HCT116 (cell line): ENCODE data around the gene ELK4. TPM values are rescaled to one million over a fixed set of nuclear protein-coding genes. Genes with fewer than 3 reads are reported as not detected.

ENCODE experiments used
- ATAC-seq: fragments of 200-7000 bp; cut with Tn5 transposase; 2 replicates; pipeline ENCODE4 v1.9.1; 2020; ENCODE audit warnings: mild to moderate bottlenecking, moderate library complexity
- BruUV-seq: library from RNA; stranded (reverse); fragments of 400-500 nt; replicated peaks from 2 replicates; lab custom pipeline; 2021; lab: Mats Ljungman, UMichigan
- CTCF ChIA-PET: fragments of 300-600 bp; sonication (Branson Sonifier 250); formaldehyde crosslinking; loops from one replicate; lab custom pipeline; 2021; ENCODE audit warnings: antibody characterized with exemption; lab: Charles Lee
- POLR2A ChIA-PET: fragments of 300-600, 350-600 bp; sonication (Branson Sonifier 250); formaldehyde crosslinking; loops from one replicate; lab custom pipeline; 2021; ENCODE audit warnings: antibody characterized with exemption; lab: Charles Lee
- RAD21 ChIA-PET, 2 experiments: fragments of 300-600 bp; sonication (Branson Sonifier 250); formaldehyde crosslinking; loops; one replicate each; lab custom pipeline; 2023; ENCODE audit warnings: low total read pairs in 2 of 2; ENCODE audit not compliant: uncharacterized antibody in 2 of 2, unreplicated experiment in 2 of 2, low non-redundant PET in 1 of 2; lab: Charles Lee
- DNase-seq: peaks from one replicate; pipeline ENCODE4 v3.0.0-alpha.2; 2010; ENCODE audit warnings: low read depth, low spot score
- H2AFZ ChIP-seq: fragments of 200-600 bp; shearing (Covaris generic), sonication (generic); 2 replicates; pipeline ENCODE4 v1.6.1; 2017; ENCODE audit warnings: low read depth, mixed run types, mixed read lengths, antibody characterized with exemption, low read length; ENCODE audit not compliant: poor library complexity, severe bottlenecking
- H3K27ac ChIP-seq: 2 replicates; pipeline ENCODE4 v1.5.1; 2012; ENCODE audit warnings: low read depth, low read length
- H3K27me3 ChIP-seq: fragments of 200-600 bp; sonication (generic); 2 replicates; pipeline ENCODE4 v1.6.1; 2016; ENCODE audit warnings: mixed run types, low read length, mixed read lengths; ENCODE audit not compliant: insufficient read depth
- H3K36me3 ChIP-seq, 2 experiments: fragments of 200-500 bp in 1 of 2; fragments of 200-600 bp in 1 of 2; sonication (Bioruptor generic) in 1 of 2; sonication (generic) in 1 of 2; 2 replicates each; pipeline versions ENCODE4 v1.5.1 to v1.6.1; 2014 to 2016; ENCODE audit warnings: low read length in 2 of 2, inconsistent platforms in 1 of 2, mixed read lengths in 1 of 2, mixed run types in 1 of 2; ENCODE audit not compliant: insufficient read depth in 2 of 2, control insufficient read depth in 1 of 2
- H3K4me1 ChIP-seq, 2 experiments: fragments of 200-600 bp in 1 of 2; sonication (generic) in 1 of 2; 2 replicates each; pipeline versions ENCODE4 v1.5.1 to v1.6.1; 2012 to 2017; ENCODE audit warnings: low read length in 2 of 2, inconsistent platforms in 1 of 2, mild to moderate bottlenecking in 1 of 2, mixed read lengths in 1 of 2, mixed run types in 1 of 2, moderate library complexity in 1 of 2; ENCODE audit not compliant: insufficient read depth in 2 of 2, control insufficient read depth in 1 of 2
- H3K4me2 ChIP-seq: fragments of 200-600 bp; sonication (generic); 2 replicates; pipeline ENCODE4 v1.6.1; 2017; ENCODE audit warnings: mixed run types, low read length, mixed read lengths
- H3K4me3 ChIP-seq, 2 experiments: fragments of 200-600 bp in 1 of 2; sonication (generic) in 1 of 2; replicated peaks in 1 of 2; 2 replicates each; pipeline ENCODE4 v1.5.1; 2011 to 2016; ENCODE audit warnings: low read length in 2 of 2, control low read depth in 1 of 2, low read depth in 1 of 2, mild to moderate bottlenecking in 1 of 2, mixed read lengths in 1 of 2, mixed run types in 1 of 2
- H3K79me2 ChIP-seq: fragments of 200-600 bp; sonication (generic); 2 replicates; pipeline ENCODE4 v1.6.1; 2017; ENCODE audit warnings: mild to moderate bottlenecking, mixed run types, low read length, moderate library complexity, mixed read lengths; ENCODE audit not compliant: insufficient read depth
- H3K9ac ChIP-seq: fragments of 200-600 bp; sonication (generic); 2 replicates; pipeline ENCODE4 v1.6.1; 2016; ENCODE audit warnings: low read length, mixed read lengths
- H3K9me2 ChIP-seq: fragments of 200-600 bp; sonication (generic), shearing (Covaris generic); 2 replicates; pipeline ENCODE4 v1.6.1; 2017; ENCODE audit warnings: mixed run types, mild to moderate bottlenecking, moderate library complexity; ENCODE audit not compliant: insufficient read depth
- H3K9me3 ChIP-seq, 2 experiments: fragments of 200-500 bp in 1 of 2; fragments of 200-600 bp in 1 of 2; sonication (Bioruptor generic) in 1 of 2; sonication (generic) in 1 of 2; 2 replicates each; pipeline ENCODE4 v1.6.1; 2014 to 2017; ENCODE audit warnings: low read length in 2 of 2, mixed read lengths in 2 of 2, inconsistent platforms in 1 of 2, low read depth in 1 of 2, mild to moderate bottlenecking in 1 of 2, mixed run types in 1 of 2, moderate library complexity in 1 of 2; ENCODE audit not compliant: control insufficient read depth in 1 of 2, insufficient read depth in 1 of 2
- H4K20me1 ChIP-seq: fragments of 200-600 bp; sonication (generic), shearing (Covaris generic); 2 replicates; pipeline ENCODE4 v1.6.1; 2017; ENCODE audit warnings: mixed run types, mild to moderate bottlenecking, moderate library complexity; ENCODE audit not compliant: insufficient read depth
- CBX3 ChIP-seq: IDR thresholded peaks from 2 replicates; pipeline ENCODE4 v1.6.1; 2012; ENCODE audit warnings: low read depth
- EGR1 ChIP-seq: IDR thresholded peaks from 2 replicates; pipeline ENCODE4 v1.6.1; 2012; ENCODE audit warnings: low read depth
- ELF1 ChIP-seq: IDR thresholded peaks from 2 replicates; pipeline ENCODE4 v1.6.1; 2012; ENCODE audit warnings: low read depth, borderline replicate concordance
- EZH2 ChIP-seq: fragments of 200-600 bp; sonication (generic); IDR thresholded peaks from 2 replicates; pipeline ENCODE4 v1.6.1; 2017; ENCODE audit warnings: antibody characterized with exemption, mixed run types
- EZH2phosphoT487 ChIP-seq: fragments of 200-600 bp; IDR thresholded peaks from 2 replicates; pipeline ENCODE4 v1.6.1; 2018; ENCODE audit warnings: antibody characterized with exemption, borderline replicate concordance
- FOSL1 ChIP-seq: IDR thresholded peaks from 2 replicates; pipeline ENCODE4 v1.6.1; 2012; ENCODE audit warnings: low read depth
- JUND ChIP-seq: IDR thresholded peaks from 2 replicates; pipeline ENCODE4 v1.6.1; 2012
- POLR2A ChIP-seq: IDR thresholded peaks from 2 replicates; pipeline ENCODE4 v1.7.0; 2011; ENCODE audit warnings: borderline replicate concordance; ENCODE audit not compliant: insufficient read depth, insufficient read length; ENCODE audit errors: extremely low read depth
- POLR2AphosphoS5 ChIP-seq: IDR thresholded peaks from 2 replicates; pipeline ENCODE4 v1.6.1; 2011; ENCODE audit warnings: mild to moderate bottlenecking, low read depth, low read length, moderate library complexity
- SIN3A ChIP-seq: IDR thresholded peaks from 2 replicates; pipeline ENCODE4 v1.6.1; 2012; ENCODE audit warnings: low read depth
- SP1 ChIP-seq: IDR thresholded peaks from 2 replicates; pipeline ENCODE4 v1.6.1; 2012; ENCODE audit warnings: low read depth
- TCF7L2 ChIP-seq: IDR thresholded peaks from 2 replicates; pipeline ENCODE4 v1.7.0; 2011; ENCODE audit warnings: borderline replicate concordance, inconsistent platforms; ENCODE audit not compliant: insufficient read depth, insufficient read length; ENCODE audit errors: extremely low read depth
- ZFX ChIP-seq: fragments of 450-650 bp; IDR thresholded peaks from 2 replicates; pipeline ENCODE4 v1.6.1; 2017
- ZNF274 ChIP-seq: fragments of 200-500 bp; sonication (Bioruptor generic); IDR thresholded peaks from 2 replicates; pipeline ENCODE4 v1.6.1; 2014; ENCODE audit warnings: mild to moderate bottlenecking, low read depth, low read length, inconsistent platforms
- intact Hi-C: fragments of 100-400 bp; cut with micrococcal nuclease; formaldehyde crosslinking; loops from 2 replicates; pipeline ENCODE4 v1.10.0; 2022
- total RNA-seq: library from RNA; stranded (reverse); gene quantifications from one replicate; pipeline ENCODE4 v1.2.1, GENCODE V29; 2021; ENCODE audit not compliant: unreplicated experiment
- TF ChIP-seq, protein P1 (sequence below): IDR thresholded peaks from 2 replicates; pipeline ENCODE4 v1.6.1; 2012
- TF ChIP-seq, protein P2 (sequence below): IDR thresholded peaks from 2 replicates; pipeline ENCODE4 v1.6.1; 2012; ENCODE audit warnings: low read depth
- TF ChIP-seq, protein P3 (sequence below), 3 experiments: fragments of 200-600 bp in 1 of 3; sonication (generic) in 1 of 3; IDR thresholded peaks in 2 of 3; conservative IDR thresholded peaks in 1 of 3; 2 replicates each; pipeline ENCODE4 v1.5.1; 2012 to 2017; ENCODE audit warnings: low read depth in 2 of 3, low read length in 2 of 3, antibody characterized with exemption in 1 of 3, borderline replicate concordance in 1 of 3, control low read depth in 1 of 3, mild to moderate bottlenecking in 1 of 3, mixed read lengths in 1 of 3, mixed run types in 1 of 3, moderate library complexity in 1 of 3; ENCODE audit not compliant: insufficient read depth in 1 of 3
- TF ChIP-seq, protein P4 (sequence below): IDR thresholded peaks from 2 replicates; pipeline ENCODE4 v1.6.1; 2011; ENCODE audit warnings: mild to moderate bottlenecking, low read length, moderate library complexity; ENCODE audit not compliant: insufficient replicate concordance; ENCODE audit errors: extremely low read depth

The ELK4 gene
- total RNA-seq, 1 experiment from 2014 or later, result 46.2 TPM

DNA sequence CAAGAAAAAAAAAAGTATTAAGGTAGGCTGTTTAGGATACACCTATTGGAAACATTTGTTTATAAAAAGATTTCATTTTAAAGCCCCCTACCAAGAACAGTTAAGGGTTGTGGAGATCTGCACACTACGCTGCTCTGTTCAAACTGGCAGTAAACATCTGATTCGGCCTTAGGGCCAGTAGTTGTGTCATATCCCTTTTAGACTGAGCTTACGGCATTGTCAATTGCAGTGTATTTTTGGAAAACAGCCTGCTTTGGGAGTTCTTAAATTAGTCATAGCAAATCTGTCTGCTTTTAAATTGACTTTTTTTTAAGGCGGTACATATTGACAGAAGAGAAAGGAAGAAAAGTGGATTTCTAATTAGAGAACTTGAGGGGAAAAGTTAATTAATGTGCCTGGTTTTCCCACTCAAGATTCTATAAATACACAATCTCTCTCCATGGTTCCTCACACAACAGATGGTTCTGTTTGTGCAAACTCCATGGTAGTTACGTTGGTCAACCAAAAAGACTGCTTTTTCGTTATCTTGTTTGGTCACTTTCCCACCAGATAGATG, 1.7 kb upstream of the ELK4 start:
- Histone ChIP-seq H2AFZ (no peak overlapping the region), H3K9me3 (no peaks in the 10 kb centered on the region), H3K4me1 (peaks cover 14 to 16% of the 10 kb centered on the region in 2 experiments; a peak in 3 of 4 replicates), H3K27ac (no peak overlapping the region), H3K79me2 (peaks cover 26% of the 10 kb centered on the region), H3K9ac (no peak overlapping the region), H3K36me3 (no peaks in the 10 kb centered on the region; a peak in 1 of 4 replicates), H4K20me1 (no peaks in the 10 kb centered on the region), H3K9me2 (no peaks in the 10 kb centered on the region), H3K4me3 (no peak overlapping the region), H3K27me3 (no peaks in the 10 kb centered on the region), H3K4me2 (no peak overlapping the region)
- ChIA-PET POLR2A (interaction anchor here (1.8 kb wide), 1 partner anchor 17 kb away, joined by 6 read pairs; no protein-coding TSS in a partner anchor), RAD21 (interaction anchor here in 1 of 2 experiments (1.7 kb wide), 1 partner anchor 24 kb away, joined by 4 read pairs; no protein-coding TSS in a partner anchor), CTCF (interaction anchor here (1.3 to 2.8 kb wide), 4 partner anchors 24 to 109 kb away, joined by 7 to 21 read pairs (median 10); no protein-coding TSS in a partner anchor)
- intact Hi-C loops, result loop anchor here (2.0 to 10.0 kb wide), 2 partner anchors 105 to 359 kb away; no protein-coding TSS in a partner anchor
- no peak for TF ChIP-seq EZH2phosphoT487
- no peak for TF ChIP-seq EGR1
- TF ChIP-seq POLR2AphosphoS5, result no peak
- TF ChIP-seq, protein P1, sequence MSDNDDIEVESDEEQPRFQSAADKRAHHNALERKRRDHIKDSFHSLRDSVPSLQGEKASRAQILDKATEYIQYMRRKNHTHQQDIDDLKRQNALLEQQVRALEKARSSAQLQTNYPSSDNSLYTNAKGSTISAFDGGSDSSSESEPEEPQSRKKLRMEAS, result no peak
- TF ChIP-seq CBX3, result no peak
- TF ChIP-seq FOSL1, result no peak
- TF ChIP-seq JUND, result no peak
- TF ChIP-seq EZH2, result no peak
- no peak for TF ChIP-seq SIN3A
- TF ChIP-seq, protein P2, sequence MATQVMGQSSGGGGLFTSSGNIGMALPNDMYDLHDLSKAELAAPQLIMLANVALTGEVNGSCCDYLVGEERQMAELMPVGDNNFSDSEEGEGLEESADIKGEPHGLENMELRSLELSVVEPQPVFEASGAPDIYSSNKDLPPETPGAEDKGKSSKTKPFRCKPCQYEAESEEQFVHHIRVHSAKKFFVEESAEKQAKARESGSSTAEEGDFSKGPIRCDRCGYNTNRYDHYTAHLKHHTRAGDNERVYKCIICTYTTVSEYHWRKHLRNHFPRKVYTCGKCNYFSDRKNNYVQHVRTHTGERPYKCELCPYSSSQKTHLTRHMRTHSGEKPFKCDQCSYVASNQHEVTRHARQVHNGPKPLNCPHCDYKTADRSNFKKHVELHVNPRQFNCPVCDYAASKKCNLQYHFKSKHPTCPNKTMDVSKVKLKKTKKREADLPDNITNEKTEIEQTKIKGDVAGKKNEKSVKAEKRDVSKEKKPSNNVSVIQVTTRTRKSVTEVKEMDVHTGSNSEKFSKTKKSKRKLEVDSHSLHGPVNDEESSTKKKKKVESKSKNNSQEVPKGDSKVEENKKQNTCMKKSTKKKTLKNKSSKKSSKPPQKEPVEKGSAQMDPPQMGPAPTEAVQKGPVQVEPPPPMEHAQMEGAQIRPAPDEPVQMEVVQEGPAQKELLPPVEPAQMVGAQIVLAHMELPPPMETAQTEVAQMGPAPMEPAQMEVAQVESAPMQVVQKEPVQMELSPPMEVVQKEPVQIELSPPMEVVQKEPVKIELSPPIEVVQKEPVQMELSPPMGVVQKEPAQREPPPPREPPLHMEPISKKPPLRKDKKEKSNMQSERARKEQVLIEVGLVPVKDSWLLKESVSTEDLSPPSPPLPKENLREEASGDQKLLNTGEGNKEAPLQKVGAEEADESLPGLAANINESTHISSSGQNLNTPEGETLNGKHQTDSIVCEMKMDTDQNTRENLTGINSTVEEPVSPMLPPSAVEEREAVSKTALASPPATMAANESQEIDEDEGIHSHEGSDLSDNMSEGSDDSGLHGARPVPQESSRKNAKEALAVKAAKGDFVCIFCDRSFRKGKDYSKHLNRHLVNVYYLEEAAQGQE, result no peak
- no peak for TF ChIP-seq SP1
- no peak for TF ChIP-seq ZNF274
- no peak for TF ChIP-seq POLR2A
- no peak for TF ChIP-seq ELF1
- TF ChIP-seq ZFX, result no peak
- TF ChIP-seq TCF7L2, result no peak
- TF ChIP-seq, protein P3, sequence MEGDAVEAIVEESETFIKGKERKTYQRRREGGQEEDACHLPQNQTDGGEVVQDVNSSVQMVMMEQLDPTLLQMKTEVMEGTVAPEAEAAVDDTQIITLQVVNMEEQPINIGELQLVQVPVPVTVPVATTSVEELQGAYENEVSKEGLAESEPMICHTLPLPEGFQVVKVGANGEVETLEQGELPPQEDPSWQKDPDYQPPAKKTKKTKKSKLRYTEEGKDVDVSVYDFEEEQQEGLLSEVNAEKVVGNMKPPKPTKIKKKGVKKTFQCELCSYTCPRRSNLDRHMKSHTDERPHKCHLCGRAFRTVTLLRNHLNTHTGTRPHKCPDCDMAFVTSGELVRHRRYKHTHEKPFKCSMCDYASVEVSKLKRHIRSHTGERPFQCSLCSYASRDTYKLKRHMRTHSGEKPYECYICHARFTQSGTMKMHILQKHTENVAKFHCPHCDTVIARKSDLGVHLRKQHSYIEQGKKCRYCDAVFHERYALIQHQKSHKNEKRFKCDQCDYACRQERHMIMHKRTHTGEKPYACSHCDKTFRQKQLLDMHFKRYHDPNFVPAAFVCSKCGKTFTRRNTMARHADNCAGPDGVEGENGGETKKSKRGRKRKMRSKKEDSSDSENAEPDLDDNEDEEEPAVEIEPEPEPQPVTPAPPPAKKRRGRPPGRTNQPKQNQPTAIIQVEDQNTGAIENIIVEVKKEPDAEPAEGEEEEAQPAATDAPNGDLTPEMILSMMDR (IDR thresholded peaks at IDR 0.05 in 2 of 3, conservative IDR thresholded peaks at IDR 0.05 in 1 of 3; ENCODE audit: borderline replicate concordance in 1 of 3, insufficient read depth in 1 of 3, low read depth in 2 of 3, low read length in 2 of 3), result no peak
- TF ChIP-seq, protein P4, sequence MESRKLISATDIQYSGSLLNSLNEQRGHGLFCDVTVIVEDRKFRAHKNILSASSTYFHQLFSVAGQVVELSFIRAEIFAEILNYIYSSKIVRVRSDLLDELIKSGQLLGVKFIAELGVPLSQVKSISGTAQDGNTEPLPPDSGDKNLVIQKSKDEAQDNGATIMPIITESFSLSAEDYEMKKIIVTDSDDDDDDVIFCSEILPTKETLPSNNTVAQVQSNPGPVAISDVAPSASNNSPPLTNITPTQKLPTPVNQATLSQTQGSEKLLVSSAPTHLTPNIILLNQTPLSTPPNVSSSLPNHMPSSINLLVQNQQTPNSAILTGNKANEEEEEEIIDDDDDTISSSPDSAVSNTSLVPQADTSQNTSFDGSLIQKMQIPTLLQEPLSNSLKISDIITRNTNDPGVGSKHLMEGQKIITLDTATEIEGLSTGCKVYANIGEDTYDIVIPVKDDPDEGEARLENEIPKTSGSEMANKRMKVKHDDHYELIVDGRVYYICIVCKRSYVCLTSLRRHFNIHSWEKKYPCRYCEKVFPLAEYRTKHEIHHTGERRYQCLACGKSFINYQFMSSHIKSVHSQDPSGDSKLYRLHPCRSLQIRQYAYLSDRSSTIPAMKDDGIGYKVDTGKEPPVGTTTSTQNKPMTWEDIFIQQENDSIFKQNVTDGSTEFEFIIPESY, result no peak
- ATAC-seq, result no peak
- DNase-seq, result no peak
- no TSS peak for BruUV-seq
